Lower lobe of right lung (tissue), 2 donors: ENCODE results near the gene OR2L8. TPM values are rescaled to one million over a fixed set of nuclear protein-coding genes. Genes with fewer than 3 reads are reported as not detected.

ENCODE experiments used
- ATAC-seq, 2 donors: fragments of 200-7000 bp; cut with Tn5 transposase; one replicate each; pipeline ENCODE4 v1.9.1; 2020 to 2022; ENCODE audit warnings: mild to moderate bottlenecking in 2 of 2, moderate library complexity in 2 of 2
- DNase-seq: peaks from one replicate; pipeline ENCODE4 v3.0.0-alpha.2; 2020
- H3K27ac ChIP-seq: fragments of 200-600 bp; one replicate; pipeline ENCODE4 v1.8.0; 2022
- H3K27me3 ChIP-seq: fragments of 200-600 bp; one replicate; pipeline ENCODE4 v1.8.0; 2022; ENCODE audit warnings: low read depth
- H3K36me3 ChIP-seq: fragments of 200-600 bp; one replicate; pipeline ENCODE4 v1.8.0; 2022; ENCODE audit warnings: mild to moderate bottlenecking
- H3K4me1 ChIP-seq: fragments of 200-600 bp; one replicate; pipeline ENCODE4 v1.8.0; 2022
- H3K4me3 ChIP-seq: fragments of 200-600 bp; one replicate; pipeline ENCODE4 v1.8.0; 2022; ENCODE audit warnings: mild to moderate bottlenecking
- H3K9me3 ChIP-seq: fragments of 200-600 bp; one replicate; pipeline ENCODE4 v1.8.0; 2022
- intact Hi-C: fragments of 100-400 bp; cut with DNase I; formaldehyde crosslinking; loops from one replicate; pipeline ENCODE4 v1.11.0; 2022
- total RNA-seq: library from RNA; stranded (reverse); fragmentation: NEBNext Ultra II Directional; extraction: Animal tissue kit (Norgen Biotek cat#: 25700); gene quantifications from one replicate; pipeline ENCODE4 v1.2.1, GENCODE V29; 2021
- TF ChIP-seq, protein P1 (sequence below): fragments of 200-600 bp; IDR thresholded peaks from one replicate; pipeline ENCODE4 v1.8.0; 2022; ENCODE audit warnings: antibody characterized with exemption, mild to moderate bottlenecking
- donor health status: DM: no; HTN: yes; CAD: no; lungs with severe emphysema.

Gene OR2L8
- total RNA-seq, 1 donor from 2014 or later = not detected

DNA sequence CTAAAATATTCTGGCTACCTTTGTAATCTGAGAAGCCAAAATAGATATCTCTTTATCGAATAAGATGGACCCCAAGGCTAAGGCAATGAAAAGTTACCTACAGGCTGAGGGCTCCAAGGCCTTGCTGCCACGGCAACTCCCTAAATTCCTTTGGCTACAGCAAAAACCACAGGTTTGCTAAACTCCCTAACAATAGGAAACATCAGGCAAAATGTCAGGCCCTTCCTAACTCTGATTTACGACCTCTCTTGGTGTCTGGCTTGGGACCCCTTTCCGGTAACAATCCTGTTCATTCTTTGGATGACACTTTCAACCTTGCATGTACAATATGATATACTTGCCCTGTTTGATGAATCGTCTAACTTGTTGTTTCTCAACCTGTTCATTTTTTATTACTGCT is 39.9 kb upstream of the OR2L8 start:
- ATAC-seq (no peak), DNase-seq (no peak)
- Histone ChIP-seq H3K36me3 (no peaks in the 10 kb centered on the region), H3K4me1 (peaks cover 3% of the 10 kb centered on the region), H3K27me3 (no peaks in the 10 kb centered on the region), H3K9me3 (no peaks in the 10 kb centered on the region), H3K4me3 (no peak overlapping the region), H3K27ac (no peak overlapping the region)
- intact Hi-C loops = no loop called here
- TF ChIP-seq, protein P1, sequence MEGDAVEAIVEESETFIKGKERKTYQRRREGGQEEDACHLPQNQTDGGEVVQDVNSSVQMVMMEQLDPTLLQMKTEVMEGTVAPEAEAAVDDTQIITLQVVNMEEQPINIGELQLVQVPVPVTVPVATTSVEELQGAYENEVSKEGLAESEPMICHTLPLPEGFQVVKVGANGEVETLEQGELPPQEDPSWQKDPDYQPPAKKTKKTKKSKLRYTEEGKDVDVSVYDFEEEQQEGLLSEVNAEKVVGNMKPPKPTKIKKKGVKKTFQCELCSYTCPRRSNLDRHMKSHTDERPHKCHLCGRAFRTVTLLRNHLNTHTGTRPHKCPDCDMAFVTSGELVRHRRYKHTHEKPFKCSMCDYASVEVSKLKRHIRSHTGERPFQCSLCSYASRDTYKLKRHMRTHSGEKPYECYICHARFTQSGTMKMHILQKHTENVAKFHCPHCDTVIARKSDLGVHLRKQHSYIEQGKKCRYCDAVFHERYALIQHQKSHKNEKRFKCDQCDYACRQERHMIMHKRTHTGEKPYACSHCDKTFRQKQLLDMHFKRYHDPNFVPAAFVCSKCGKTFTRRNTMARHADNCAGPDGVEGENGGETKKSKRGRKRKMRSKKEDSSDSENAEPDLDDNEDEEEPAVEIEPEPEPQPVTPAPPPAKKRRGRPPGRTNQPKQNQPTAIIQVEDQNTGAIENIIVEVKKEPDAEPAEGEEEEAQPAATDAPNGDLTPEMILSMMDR = no peak

DNA sequence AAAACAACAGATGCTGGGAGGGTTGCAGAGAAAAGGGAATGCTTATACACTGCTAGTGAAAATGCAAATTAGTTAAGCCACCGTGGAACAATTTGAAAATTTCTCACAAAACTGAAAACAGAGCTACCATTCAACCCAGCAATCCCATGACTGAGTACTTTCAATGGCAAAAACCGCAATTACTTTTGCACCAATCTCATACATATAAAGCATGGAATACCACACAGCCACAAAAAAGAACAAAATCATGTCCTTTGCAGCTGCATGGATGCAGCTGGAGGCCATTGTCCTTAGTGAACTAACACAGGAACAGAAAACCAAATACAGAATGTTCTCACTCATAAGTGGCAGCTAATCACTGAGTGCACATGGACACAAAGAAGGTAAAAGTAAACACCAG is 34.9 kb upstream of the OR2L8 start:
- TF ChIP-seq, protein P1 = no peak
- H3K4me3 ChIP-seq = no peak overlapping the region
- no peaks in the 10 kb centered on the region for H3K9me3 ChIP-seq
- no peaks in the 10 kb centered on the region for H3K27me3 ChIP-seq
- DNase-seq (no peak), ATAC-seq (no peak)
- H3K4me1 ChIP-seq = no peaks in the 10 kb centered on the region
- intact Hi-C loops = no loop called here
- H3K27ac ChIP-seq = no peak overlapping the region
- no peaks in the 10 kb centered on the region for H3K36me3 ChIP-seq

DNA sequence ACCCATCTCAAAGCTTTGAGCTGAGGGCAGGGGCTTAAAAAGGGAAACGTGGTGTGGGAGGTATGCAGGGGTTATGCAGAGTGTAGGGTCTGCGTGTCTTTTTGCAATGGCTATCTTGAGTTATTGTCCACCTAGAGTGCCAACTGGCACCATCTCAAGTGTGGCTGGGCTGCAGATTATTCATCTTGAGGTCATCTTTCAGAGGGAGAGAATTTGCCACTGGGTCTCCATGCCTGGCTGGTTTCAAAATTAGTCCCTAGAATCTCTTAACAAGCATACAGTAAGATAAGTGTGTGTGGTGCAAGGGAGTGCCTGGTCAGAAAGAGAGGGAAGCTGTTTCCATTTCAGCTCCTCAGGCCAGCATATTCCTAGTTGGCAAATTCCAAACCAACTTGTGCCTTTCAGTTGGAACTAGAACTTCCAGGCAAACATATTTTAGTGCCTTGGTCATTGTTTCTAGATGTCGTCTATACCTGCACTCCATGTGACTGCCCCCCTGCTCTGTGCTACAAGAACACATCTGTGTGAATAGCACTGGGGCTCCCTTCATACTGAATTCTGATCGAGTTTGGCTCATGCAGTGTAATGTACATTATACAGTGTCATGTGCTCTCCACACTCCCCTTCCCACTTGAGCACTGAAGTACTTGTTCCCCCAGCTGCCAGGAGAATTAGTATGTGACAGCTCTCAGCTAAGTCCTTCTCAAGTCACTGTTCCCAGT is 33.6 kb upstream of the OR2L8 start:
- Histone ChIP-seq H3K36me3 (no peaks in the 10 kb centered on the region), H3K9me3 (no peaks in the 10 kb centered on the region), H3K27me3 (no peaks in the 10 kb centered on the region), H3K4me1 (no peaks in the 10 kb centered on the region), H3K27ac (no peak overlapping the region), H3K4me3 (no peak overlapping the region)
- no peak for DNase-seq
- no peak for ATAC-seq
- intact Hi-C loops = no loop called here
- TF ChIP-seq, protein P1 = no peak

DNA sequence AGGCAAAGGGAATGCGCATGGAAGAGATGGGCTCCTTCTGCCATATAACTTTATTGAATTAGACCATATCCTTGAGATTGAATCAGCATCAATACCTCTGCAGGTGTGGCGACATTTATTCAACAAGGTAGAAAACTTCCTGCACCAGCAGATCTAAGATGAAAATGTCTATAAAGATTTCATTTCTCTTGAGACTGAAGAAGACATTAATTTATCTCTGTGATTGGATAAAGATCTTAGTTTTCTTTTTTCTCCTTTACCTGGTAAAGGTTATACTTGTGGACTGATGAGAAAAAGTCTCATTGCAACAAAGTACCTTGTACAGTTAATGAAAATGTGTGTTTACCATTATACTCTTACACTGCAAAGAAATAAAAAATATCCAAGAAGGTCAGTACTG is 28.7 kb upstream of the OR2L8 start, which contains the start of gene OR2T8:
Gene OR2T8 (plus strand): TSS at position 301 of the 400 bp plus-strand sequence. CDS start 766 bp downstream, outside the sequence.
- no peaks in the 10 kb centered on the region for H3K9me3 ChIP-seq
- ATAC-seq (no peak), DNase-seq (no peak)
- TF ChIP-seq, protein P1 = no peak
- no peaks in the 10 kb centered on the region for H3K27me3 ChIP-seq
- intact Hi-C loops = no loop called here
- H3K36me3 ChIP-seq = no peaks in the 10 kb centered on the region
- H3K4me1 ChIP-seq = no peaks in the 10 kb centered on the region
- no peak within 1 kb of the TSS for H3K4me3 ChIP-seq
- no peak within 1 kb of the TSS for H3K27ac ChIP-seq

DNA sequence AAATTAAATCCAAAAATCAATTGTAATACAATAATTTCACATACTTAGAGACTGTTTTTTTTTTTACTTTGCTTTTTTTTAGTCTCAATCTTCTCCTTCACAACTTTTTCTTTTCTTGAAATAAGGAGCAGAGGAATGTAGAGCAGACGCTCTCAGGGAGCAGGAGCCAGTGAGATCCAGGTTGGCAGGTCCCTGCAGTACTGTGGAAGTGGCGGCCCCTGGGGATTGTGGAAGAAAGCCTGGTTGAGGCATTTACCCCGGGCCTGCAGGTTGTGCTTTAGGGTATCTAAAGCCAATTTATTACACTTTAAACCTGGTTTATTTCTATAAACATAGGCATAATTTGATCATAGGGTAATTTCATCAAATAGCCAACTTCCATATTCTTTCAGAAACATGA is 24.7 kb upstream of the OR2L8 start:
- TF ChIP-seq, protein P1 = no peak
- Histone ChIP-seq H3K36me3 (no peaks in the 10 kb centered on the region), H3K4me3 (no peak overlapping the region), H3K9me3 (no peaks in the 10 kb centered on the region), H3K27ac (no peak overlapping the region), H3K4me1 (no peaks in the 10 kb centered on the region), H3K27me3 (no peaks in the 10 kb centered on the region)
- DNase-seq (no peak), ATAC-seq (no peak)
- intact Hi-C loops = no loop called here
